Measurements from ENCODE around the gene ASCC1. TPM values are rescaled to one million over a fixed set of nuclear protein-coding genes. Genes with fewer than 3 reads are reported as not detected.

ASCC1 gene
- total and polyA plus RNA-seq, 2 experiments from 2014 or later = 13.7 to 37.2 TPM

DNA sequence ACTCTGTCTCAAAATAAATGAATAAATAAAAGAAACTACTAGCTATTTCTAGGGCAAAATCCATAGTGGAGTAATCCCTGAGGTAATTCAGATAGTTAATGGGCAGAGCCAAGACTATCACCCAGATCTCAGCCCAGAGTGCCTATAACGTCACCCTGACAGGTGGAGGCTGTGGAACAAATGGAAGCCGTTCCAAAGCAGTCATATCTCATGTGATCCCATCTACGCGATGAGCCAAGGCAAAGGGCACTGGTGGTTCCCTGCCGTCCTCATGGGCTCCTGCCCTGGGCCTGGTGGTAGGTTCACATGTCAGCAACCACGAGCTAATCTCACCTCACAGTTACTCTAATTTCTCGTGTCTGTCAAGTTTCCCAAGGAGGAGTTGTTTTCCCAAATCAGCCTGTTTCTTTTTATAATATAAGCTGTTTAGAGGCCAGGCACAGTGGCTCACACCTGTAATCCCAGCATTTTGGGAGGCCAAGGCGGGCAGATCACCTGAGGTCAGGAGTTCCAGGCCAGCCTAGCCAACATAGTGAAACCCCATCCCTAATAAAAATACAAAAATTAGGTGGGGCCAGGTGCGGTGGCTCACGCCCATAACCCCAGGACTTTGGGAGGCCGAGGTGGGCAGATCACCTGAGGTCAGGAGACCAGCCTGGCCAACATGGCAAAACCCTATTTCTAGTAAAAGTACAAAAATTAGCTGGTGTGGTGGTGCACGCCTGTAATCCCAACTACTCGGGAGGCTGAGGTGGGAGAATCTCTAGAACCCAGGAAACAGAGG lies 22.5 kb upstream of the ASCC1 start:
- Mint-ChIP-seq H3K27me3 (ENCODE audit: insufficient read depth, low read depth, poor library complexity) (peaks cover 7% of the 10 kb centered on the region), H3K4me1 (peaks cover 14% of the 10 kb centered on the region), H3K36me3 (ENCODE audit: low read depth) (peaks cover 22% of the 10 kb centered on the region), H3K4me3 (no peak overlapping the region), H3K9me3 (no peaks in the 10 kb centered on the region), H3K27ac (no peak overlapping the region)
- H3K27ac ChIP-seq (ENCODE audit: low read depth) = no peak overlapping the region
- H2AFZ ChIP-seq = no peak overlapping the region
- TF ChIP-seq POLR2AphosphoS5 (IDR thresholded peaks at IDR 0.05; ENCODE audit: low read depth) (no peak), ZNF114 (CRISPR knock-in tag; IDR thresholded peaks at IDR 0.05) (no peak), ZNF331 (CRISPR knock-in tag; IDR thresholded peaks at IDR 0.05; ENCODE audit: low read depth) (no peak), JUNB (IDR thresholded peaks at IDR 0.05; ENCODE audit: unreplicated experiment) (no peak), CREB1 (CRISPR knock-in tag; IDR thresholded peaks at IDR 0.05; ENCODE audit: low read depth) (no peak), EZH2 (IDR thresholded peaks at IDR 0.05; ENCODE audit: low read depth, unreplicated experiment) (no peak), STAT1 (IDR thresholded peaks at IDR 0.05; ENCODE audit: unreplicated experiment) (no peak), NANOG (IDR thresholded peaks at IDR 0.05; ENCODE audit: borderline replicate concordance) (no peak), EZH2phosphoT487 (IDR thresholded peaks at IDR 0.05; ENCODE audit: unreplicated experiment) (no peak)
- TF ChIP-seq, protein P1, sequence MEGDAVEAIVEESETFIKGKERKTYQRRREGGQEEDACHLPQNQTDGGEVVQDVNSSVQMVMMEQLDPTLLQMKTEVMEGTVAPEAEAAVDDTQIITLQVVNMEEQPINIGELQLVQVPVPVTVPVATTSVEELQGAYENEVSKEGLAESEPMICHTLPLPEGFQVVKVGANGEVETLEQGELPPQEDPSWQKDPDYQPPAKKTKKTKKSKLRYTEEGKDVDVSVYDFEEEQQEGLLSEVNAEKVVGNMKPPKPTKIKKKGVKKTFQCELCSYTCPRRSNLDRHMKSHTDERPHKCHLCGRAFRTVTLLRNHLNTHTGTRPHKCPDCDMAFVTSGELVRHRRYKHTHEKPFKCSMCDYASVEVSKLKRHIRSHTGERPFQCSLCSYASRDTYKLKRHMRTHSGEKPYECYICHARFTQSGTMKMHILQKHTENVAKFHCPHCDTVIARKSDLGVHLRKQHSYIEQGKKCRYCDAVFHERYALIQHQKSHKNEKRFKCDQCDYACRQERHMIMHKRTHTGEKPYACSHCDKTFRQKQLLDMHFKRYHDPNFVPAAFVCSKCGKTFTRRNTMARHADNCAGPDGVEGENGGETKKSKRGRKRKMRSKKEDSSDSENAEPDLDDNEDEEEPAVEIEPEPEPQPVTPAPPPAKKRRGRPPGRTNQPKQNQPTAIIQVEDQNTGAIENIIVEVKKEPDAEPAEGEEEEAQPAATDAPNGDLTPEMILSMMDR (conservative IDR thresholded peaks at IDR 0.05; ENCODE audit: low read depth in 2 of 2) = no peak
- TF ChIP-seq, protein P2, sequence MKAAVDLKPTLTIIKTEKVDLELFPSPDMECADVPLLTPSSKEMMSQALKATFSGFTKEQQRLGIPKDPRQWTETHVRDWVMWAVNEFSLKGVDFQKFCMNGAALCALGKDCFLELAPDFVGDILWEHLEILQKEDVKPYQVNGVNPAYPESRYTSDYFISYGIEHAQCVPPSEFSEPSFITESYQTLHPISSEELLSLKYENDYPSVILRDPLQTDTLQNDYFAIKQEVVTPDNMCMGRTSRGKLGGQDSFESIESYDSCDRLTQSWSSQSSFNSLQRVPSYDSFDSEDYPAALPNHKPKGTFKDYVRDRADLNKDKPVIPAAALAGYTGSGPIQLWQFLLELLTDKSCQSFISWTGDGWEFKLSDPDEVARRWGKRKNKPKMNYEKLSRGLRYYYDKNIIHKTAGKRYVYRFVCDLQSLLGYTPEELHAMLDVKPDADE (IDR thresholded peaks at IDR 0.05) = no peak
- TF ChIP-seq, protein P3, sequence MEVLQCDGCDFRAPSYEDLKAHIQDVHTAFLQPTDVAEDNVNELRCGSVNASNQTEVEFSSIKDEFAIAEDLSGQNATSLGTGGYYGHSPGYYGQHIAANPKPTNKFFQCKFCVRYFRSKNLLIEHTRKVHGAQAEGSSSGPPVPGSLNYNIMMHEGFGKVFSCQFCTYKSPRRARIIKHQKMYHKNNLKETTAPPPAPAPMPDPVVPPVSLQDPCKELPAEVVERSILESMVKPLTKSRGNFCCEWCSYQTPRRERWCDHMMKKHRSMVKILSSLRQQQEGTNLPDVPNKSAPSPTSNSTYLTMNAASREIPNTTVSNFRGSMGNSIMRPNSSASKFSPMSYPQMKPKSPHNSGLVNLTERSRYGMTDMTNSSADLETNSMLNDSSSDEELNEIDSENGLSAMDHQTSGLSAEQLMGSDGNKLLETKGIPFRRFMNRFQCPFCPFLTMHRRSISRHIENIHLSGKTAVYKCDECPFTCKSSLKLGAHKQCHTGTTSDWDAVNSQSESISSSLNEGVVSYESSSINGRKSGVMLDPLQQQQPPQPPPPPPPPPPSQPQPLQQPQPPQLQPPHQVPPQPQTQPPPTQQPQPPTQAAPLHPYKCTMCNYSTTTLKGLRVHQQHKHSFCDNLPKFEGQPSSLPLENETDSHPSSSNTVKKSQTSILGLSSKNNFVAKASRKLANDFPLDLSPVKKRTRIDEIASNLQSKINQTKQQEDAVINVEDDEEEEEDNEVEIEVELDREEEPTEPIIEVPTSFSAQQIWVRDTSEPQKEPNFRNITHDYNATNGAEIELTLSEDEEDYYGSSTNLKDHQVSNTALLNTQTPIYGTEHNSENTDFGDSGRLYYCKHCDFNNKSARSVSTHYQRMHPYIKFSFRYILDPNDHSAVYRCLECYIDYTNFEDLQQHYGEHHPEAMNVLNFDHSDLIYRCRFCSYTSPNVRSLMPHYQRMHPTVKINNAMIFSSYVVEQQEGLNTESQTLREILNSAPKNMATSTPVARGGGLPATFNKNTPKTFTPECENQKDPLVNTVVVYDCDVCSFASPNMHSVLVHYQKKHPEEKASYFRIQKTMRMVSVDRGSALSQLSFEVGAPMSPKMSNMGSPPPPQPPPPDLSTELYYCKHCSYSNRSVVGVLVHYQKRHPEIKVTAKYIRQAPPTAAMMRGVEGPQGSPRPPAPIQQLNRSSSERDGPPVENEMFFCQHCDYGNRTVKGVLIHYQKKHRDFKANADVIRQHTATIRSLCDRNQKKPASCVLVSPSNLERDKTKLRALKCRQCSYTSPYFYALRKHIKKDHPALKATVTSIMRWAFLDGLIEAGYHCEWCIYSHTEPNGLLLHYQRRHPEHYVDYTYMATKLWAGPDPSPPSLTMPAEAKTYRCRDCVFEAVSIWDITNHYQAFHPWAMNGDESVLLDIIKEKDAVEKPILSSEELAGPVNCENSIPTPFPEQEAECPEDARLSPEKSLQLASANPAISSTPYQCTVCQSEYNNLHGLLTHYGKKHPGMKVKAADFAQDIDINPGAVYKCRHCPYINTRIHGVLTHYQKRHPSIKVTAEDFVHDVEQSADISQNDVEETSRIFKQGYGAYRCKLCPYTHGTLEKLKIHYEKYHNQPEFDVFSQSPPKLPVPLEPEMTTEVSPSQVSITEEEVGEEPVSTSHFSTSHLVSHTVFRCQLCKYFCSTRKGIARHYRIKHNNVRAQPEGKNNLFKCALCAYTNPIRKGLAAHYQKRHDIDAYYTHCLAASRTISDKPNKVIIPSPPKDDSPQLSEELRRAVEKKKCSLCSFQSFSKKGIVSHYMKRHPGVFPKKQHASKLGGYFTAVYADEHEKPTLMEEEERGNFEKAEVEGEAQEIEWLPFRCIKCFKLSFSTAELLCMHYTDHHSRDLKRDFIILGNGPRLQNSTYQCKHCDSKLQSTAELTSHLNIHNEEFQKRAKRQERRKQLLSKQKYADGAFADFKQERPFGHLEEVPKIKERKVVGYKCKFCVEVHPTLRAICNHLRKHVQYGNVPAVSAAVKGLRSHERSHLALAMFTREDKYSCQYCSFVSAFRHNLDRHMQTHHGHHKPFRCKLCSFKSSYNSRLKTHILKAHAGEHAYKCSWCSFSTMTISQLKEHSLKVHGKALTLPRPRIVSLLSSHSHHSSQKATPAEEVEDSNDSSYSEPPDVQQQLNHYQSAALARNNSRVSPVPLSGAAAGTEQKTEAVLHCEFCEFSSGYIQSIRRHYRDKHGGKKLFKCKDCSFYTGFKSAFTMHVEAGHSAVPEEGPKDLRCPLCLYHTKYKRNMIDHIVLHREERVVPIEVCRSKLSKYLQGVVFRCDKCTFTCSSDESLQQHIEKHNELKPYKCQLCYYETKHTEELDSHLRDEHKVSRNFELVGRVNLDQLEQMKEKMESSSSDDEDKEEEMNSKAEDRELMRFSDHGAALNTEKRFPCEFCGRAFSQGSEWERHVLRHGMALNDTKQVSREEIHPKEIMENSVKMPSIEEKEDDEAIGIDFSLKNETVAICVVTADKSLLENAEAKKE (CRISPR knock-in tag; IDR thresholded peaks at IDR 0.05) = no peak
- TF ChIP-seq, protein P4, sequence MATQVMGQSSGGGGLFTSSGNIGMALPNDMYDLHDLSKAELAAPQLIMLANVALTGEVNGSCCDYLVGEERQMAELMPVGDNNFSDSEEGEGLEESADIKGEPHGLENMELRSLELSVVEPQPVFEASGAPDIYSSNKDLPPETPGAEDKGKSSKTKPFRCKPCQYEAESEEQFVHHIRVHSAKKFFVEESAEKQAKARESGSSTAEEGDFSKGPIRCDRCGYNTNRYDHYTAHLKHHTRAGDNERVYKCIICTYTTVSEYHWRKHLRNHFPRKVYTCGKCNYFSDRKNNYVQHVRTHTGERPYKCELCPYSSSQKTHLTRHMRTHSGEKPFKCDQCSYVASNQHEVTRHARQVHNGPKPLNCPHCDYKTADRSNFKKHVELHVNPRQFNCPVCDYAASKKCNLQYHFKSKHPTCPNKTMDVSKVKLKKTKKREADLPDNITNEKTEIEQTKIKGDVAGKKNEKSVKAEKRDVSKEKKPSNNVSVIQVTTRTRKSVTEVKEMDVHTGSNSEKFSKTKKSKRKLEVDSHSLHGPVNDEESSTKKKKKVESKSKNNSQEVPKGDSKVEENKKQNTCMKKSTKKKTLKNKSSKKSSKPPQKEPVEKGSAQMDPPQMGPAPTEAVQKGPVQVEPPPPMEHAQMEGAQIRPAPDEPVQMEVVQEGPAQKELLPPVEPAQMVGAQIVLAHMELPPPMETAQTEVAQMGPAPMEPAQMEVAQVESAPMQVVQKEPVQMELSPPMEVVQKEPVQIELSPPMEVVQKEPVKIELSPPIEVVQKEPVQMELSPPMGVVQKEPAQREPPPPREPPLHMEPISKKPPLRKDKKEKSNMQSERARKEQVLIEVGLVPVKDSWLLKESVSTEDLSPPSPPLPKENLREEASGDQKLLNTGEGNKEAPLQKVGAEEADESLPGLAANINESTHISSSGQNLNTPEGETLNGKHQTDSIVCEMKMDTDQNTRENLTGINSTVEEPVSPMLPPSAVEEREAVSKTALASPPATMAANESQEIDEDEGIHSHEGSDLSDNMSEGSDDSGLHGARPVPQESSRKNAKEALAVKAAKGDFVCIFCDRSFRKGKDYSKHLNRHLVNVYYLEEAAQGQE (IDR thresholded peaks at IDR 0.05; ENCODE audit: unreplicated experiment) = no peak
- H3K4me1 ChIP-seq (ENCODE audit: insufficient read depth) = no peaks in the 10 kb centered on the region
- H3K9me2 ChIP-seq (ENCODE audit: insufficient read depth) = no peaks in the 10 kb centered on the region
- no peak overlapping the region for H3K4me2 ChIP-seq
- H4K20me1 ChIP-seq (replicated peaks; ENCODE audit: insufficient read depth) = 0 out of 2 replicates have a peak, but pooled peaks cover 2% of the 10 kb centered on the region
- ATAC-seq (no peak), DNase-seq (ENCODE audit: low spot score) (no peak)
- no peak overlapping the region for H3K4me3 ChIP-seq
- H3K79me2 ChIP-seq (replicated peaks; ENCODE audit: insufficient read depth) = no peaks in the 10 kb centered on the region; the same call in 1 of the 2 replicates
- H3F3A ChIP-seq (replicated peaks; ENCODE audit: low read depth) = peaks cover 4% of the 10 kb centered on the region; the same call in 1 of the 2 replicates
- no peaks in the 10 kb centered on the region for H3K27me3 ChIP-seq (ENCODE audit: insufficient read depth)
- H3K36me3 ChIP-seq (ENCODE audit: insufficient read depth) = peaks cover 11% of the 10 kb centered on the region

Data from GM23338 (cell line).